ENCODE measurements around the gene CDH4. TPM values are rescaled to one million over a fixed set of nuclear protein-coding genes. Genes with fewer than 3 reads are reported as not detected.

CDH4 gene
- polyA plus RNA-seq, 1 experiment, result 1.5 TPM

DNA sequence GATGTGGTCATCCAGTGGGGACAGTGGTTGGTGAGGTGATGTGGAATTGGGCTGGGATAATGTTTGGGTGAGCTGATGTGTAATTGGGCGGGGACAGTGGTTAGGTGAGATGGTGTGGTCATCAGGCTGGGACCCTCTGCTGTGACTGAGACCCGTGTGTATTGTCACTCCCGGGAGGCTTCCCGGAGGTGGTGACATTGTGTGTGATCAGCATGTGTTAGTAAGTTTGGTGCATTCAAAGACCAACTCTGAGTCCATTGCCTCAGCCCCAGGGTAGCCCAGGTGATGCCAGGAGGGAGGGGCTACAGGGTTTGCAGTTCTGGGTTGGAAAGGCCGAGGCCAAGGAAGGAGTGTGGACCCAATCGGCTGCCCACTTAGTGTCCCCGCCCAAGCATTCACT, 438.1 kb downstream of the CDH4 start:
- H3K4me3 ChIP-seq (ENCODE audit: low read depth, low read length), result no peak overlapping the region
- no peaks in the 10 kb centered on the region for H3K27me3 ChIP-seq (ENCODE audit: control insufficient read depth, insufficient read depth, low read length)
- CTCF ChIA-PET, result no interaction called here
- POLR2A ChIA-PET, result no interaction called here
- no peak for DNase-seq (ENCODE audit: low read depth)
- no peaks in the 10 kb centered on the region for H3K36me3 ChIP-seq (ENCODE audit: control insufficient read depth, insufficient read depth, low read length)
- TF ChIP-seq, protein P1, sequence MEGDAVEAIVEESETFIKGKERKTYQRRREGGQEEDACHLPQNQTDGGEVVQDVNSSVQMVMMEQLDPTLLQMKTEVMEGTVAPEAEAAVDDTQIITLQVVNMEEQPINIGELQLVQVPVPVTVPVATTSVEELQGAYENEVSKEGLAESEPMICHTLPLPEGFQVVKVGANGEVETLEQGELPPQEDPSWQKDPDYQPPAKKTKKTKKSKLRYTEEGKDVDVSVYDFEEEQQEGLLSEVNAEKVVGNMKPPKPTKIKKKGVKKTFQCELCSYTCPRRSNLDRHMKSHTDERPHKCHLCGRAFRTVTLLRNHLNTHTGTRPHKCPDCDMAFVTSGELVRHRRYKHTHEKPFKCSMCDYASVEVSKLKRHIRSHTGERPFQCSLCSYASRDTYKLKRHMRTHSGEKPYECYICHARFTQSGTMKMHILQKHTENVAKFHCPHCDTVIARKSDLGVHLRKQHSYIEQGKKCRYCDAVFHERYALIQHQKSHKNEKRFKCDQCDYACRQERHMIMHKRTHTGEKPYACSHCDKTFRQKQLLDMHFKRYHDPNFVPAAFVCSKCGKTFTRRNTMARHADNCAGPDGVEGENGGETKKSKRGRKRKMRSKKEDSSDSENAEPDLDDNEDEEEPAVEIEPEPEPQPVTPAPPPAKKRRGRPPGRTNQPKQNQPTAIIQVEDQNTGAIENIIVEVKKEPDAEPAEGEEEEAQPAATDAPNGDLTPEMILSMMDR (IDR thresholded peaks at IDR 0.05; ENCODE audit: insufficient read depth, low read depth, low read length), result no peak

GRCh38 chr20:61690993-61691838, 439.2 kb downstream of the CDH4 start:
- Histone ChIP-seq H3K27me3 (ENCODE audit: control insufficient read depth, insufficient read depth, low read length) (no peaks in the 10 kb centered on the region), H3K36me3 (ENCODE audit: control insufficient read depth, insufficient read depth, low read length) (no peaks in the 10 kb centered on the region), H3K4me3 (ENCODE audit: low read depth, low read length) (no peak overlapping the region)
- TF ChIP-seq, protein P1 (IDR thresholded peaks at IDR 0.05; ENCODE audit: insufficient read depth, low read depth, low read length), result no peak
- ChIA-PET POLR2A (no interaction called here), CTCF (interaction anchor here (0.6 kb wide), 1 partner anchor 10 kb away, joined by 3 read pairs; no protein-coding TSS in a partner anchor)
- no peak for DNase-seq (ENCODE audit: low read depth)

DNA sequence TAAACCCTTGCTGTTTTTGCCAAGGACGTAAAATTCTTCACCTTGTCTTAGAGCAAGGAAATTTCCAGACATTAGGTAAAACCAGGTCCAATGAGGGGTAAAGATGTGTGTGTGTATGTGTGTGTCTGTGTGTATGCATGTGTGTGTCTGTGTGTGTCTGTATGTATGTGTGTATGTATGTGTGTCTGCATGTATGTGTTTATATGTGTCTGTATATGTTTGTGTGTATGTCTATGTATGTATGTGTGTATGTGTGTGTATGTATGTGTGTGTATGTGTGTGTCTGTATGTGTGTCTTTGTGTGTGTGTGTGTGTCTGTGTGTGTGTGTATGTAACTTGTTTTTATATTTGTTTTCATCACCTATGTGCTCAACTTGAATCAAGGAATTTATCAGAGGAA, 439.9 kb downstream of the CDH4 start:
- CTCF ChIA-PET, result interaction anchor here (0.6 kb wide), 1 partner anchor 9 kb away, joined by 3 read pairs; no protein-coding TSS in a partner anchor
- POLR2A ChIA-PET, result no interaction called here
- TF ChIP-seq, protein P1 (IDR thresholded peaks at IDR 0.05; ENCODE audit: insufficient read depth, low read depth, low read length), result no peak
- H3K27me3 ChIP-seq (ENCODE audit: control insufficient read depth, insufficient read depth, low read length), result no peaks in the 10 kb centered on the region
- H3K4me3 ChIP-seq (ENCODE audit: low read depth, low read length), result no peak overlapping the region
- no peak for DNase-seq (ENCODE audit: low read depth)
- no peaks in the 10 kb centered on the region for H3K36me3 ChIP-seq (ENCODE audit: control insufficient read depth, insufficient read depth, low read length)

DNA sequence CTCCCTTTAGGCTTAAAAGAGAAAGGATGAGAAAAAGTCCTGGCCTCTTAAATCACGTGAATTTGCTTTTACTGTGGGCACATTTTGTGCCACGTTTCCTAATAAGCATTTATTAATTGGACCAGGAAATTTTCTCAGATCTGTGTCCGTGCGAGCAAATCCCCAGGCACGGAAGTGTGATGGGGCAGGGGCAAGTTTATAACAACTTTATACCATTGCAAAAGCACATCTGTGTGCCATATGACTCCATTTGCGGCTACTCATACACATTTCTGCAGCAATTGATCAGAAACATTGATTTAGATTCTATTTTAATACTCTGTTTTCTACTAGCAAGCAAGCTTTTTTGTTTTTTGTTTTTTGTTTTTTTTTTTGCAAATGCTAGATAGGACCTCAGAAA, 440.4 kb downstream of the CDH4 start:
- Histone ChIP-seq H3K36me3 (ENCODE audit: control insufficient read depth, insufficient read depth, low read length) (no peaks in the 10 kb centered on the region), H3K4me3 (ENCODE audit: low read depth, low read length) (no peak overlapping the region), H3K27me3 (ENCODE audit: control insufficient read depth, insufficient read depth, low read length) (no peaks in the 10 kb centered on the region)
- ChIA-PET CTCF (no interaction called here), POLR2A (no interaction called here)
- DNase-seq (ENCODE audit: low read depth), result peak; percentile 4
- TF ChIP-seq, protein P1 (IDR thresholded peaks at IDR 0.05; ENCODE audit: insufficient read depth, low read depth, low read length), result no peak

DNA sequence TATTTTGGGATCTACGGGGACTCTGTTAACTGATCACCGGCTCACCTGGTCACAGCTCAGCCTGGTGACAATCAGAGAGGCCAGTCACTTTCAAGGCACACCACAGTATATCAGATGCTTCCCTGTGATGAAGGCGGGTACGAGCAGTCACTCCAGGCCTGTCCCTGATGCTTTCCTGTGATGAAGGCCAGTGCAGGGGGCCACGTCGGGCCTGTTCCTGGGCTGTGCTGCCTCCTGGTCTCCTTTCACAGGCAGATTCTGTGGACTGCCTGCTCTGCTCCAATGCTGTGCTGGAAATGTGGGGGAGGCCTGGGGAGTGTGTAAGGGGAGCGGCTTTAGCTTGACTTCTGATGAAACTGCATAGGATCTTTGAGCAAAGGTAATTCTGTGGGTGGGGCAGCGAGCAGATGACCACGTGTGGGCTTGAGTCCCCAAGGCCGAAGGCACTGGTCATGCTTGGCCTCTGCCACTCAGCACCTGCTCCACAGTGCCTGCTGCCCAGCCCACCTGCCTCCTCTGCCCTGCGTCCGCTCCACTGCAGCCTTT, 441.1 kb downstream of the CDH4 start:
- no peak for DNase-seq (ENCODE audit: low read depth)
- Histone ChIP-seq H3K27me3 (ENCODE audit: control insufficient read depth, insufficient read depth, low read length) (no peaks in the 10 kb centered on the region), H3K36me3 (ENCODE audit: control insufficient read depth, insufficient read depth, low read length) (no peaks in the 10 kb centered on the region), H3K4me3 (ENCODE audit: low read depth, low read length) (no peak overlapping the region)
- ChIA-PET CTCF (interaction anchor here (1.0 kb wide), 1 partner anchor 10 kb away, joined by 3 read pairs; no protein-coding TSS in a partner anchor), POLR2A (no interaction called here)
- TF ChIP-seq, protein P1 (IDR thresholded peaks at IDR 0.05; ENCODE audit: insufficient read depth, low read depth, low read length), result no peak

Data from BJ (cell line).